ENCODE results near the gene TRMT2A.

Gene TRMT2A

GRCh38 chr22:20109411-20110358, 7.3 kb downstream of the TRMT2A start:
- no peak overlapping the region for H3K4me2 ChIP-seq (ENCODE audit: low read depth, low read length)
- no peak overlapping the region for H2AFZ ChIP-seq (ENCODE audit: low read length)
- H3K4me3 ChIP-seq (ENCODE audit: low read length) = no peak overlapping the region
- H3K9me3 ChIP-seq (replicated peaks; ENCODE audit: insufficient read depth, low read length) = no peaks in the 10 kb centered on the region
- H3K27me3 ChIP-seq (replicated peaks; ENCODE audit: insufficient read depth, low read length) = no peaks in the 10 kb centered on the region
- no peaks in the 10 kb centered on the region for H3K9me2 ChIP-seq (replicated peaks; ENCODE audit: insufficient read depth, low read length)
- DNase-seq = no peak
- no peak overlapping the region for H3K27ac ChIP-seq (ENCODE audit: low read length)
- peaks cover 23% of the 10 kb centered on the region for H3F3A ChIP-seq (ENCODE audit: insufficient read depth, low read length)
- peaks cover 9% of the 10 kb centered on the region for H3K36me3 ChIP-seq (replicated peaks; ENCODE audit: insufficient read depth, low read length)
- no peaks in the 10 kb centered on the region for H3K4me1 ChIP-seq (ENCODE audit: low read length)
- no peak for TF ChIP-seq CTCF (IDR thresholded peaks at IDR 0.05; ENCODE audit: low read length)
- no peak for TF ChIP-seq EZH2phosphoT487 (IDR thresholded peaks at IDR 0.05; ENCODE audit: low read length)
- no peak for TF ChIP-seq EZH2 (optimal IDR thresholded peaks at IDR 0.05; ENCODE audit: low read depth, low read length)
- H3K9ac ChIP-seq (ENCODE audit: low read length) = no peak overlapping the region
- peaks cover 40% of the 10 kb centered on the region for H3K79me2 ChIP-seq (ENCODE audit: low read length)
- H4K20me1 ChIP-seq (ENCODE audit: insufficient read depth, low read length) = no peaks in the 10 kb centered on the region

GRCh38 chr22:20108757-20109230, 8.2 kb downstream of the TRMT2A start:
- H3K36me3 ChIP-seq (replicated peaks; ENCODE audit: insufficient read depth, low read length) = peaks cover 12% of the 10 kb centered on the region
- H3K4me2 ChIP-seq (ENCODE audit: low read depth, low read length) = no peak overlapping the region
- DNase-seq = no peak
- no peaks in the 10 kb centered on the region for H3K9me2 ChIP-seq (replicated peaks; ENCODE audit: insufficient read depth, low read length)
- H3K79me2 ChIP-seq (ENCODE audit: low read length) = peaks cover 37% of the 10 kb centered on the region
- H3F3A ChIP-seq (ENCODE audit: insufficient read depth, low read length) = peaks cover 23% of the 10 kb centered on the region
- H4K20me1 ChIP-seq (ENCODE audit: insufficient read depth, low read length) = no peaks in the 10 kb centered on the region
- no peak overlapping the region for H3K27ac ChIP-seq (ENCODE audit: low read length)
- no peaks in the 10 kb centered on the region for H3K9me3 ChIP-seq (replicated peaks; ENCODE audit: insufficient read depth, low read length)
- no peak overlapping the region for H2AFZ ChIP-seq (ENCODE audit: low read length)
- no peaks in the 10 kb centered on the region for H3K4me1 ChIP-seq (ENCODE audit: low read length)
- no peak overlapping the region for H3K9ac ChIP-seq (ENCODE audit: low read length)
- no peaks in the 10 kb centered on the region for H3K27me3 ChIP-seq (replicated peaks; ENCODE audit: insufficient read depth, low read length)
- no peak overlapping the region for H3K4me3 ChIP-seq (ENCODE audit: low read length)
- TF ChIP-seq CTCF (IDR thresholded peaks at IDR 0.05; ENCODE audit: low read length) (no peak), EZH2 (optimal IDR thresholded peaks at IDR 0.05; ENCODE audit: low read depth, low read length) (no peak), EZH2phosphoT487 (IDR thresholded peaks at IDR 0.05; ENCODE audit: low read length) (no peak)

GRCh38 chr22:20107951-20108756, 8.9 kb downstream of the TRMT2A start:
- Histone ChIP-seq H3K27ac (ENCODE audit: low read length) (no peak overlapping the region), H2AFZ (ENCODE audit: low read length) (no peak overlapping the region), H3K9me3 (replicated peaks; ENCODE audit: insufficient read depth, low read length) (no peaks in the 10 kb centered on the region), H3K4me3 (ENCODE audit: low read length) (no peak overlapping the region), H3K36me3 (replicated peaks; ENCODE audit: insufficient read depth, low read length) (peaks cover 12% of the 10 kb centered on the region), H3K79me2 (ENCODE audit: low read length) (peaks cover 37% of the 10 kb centered on the region), H3K4me1 (ENCODE audit: low read length) (no peaks in the 10 kb centered on the region), H3F3A (ENCODE audit: insufficient read depth, low read length) (peaks cover 23% of the 10 kb centered on the region), H3K4me2 (ENCODE audit: low read depth, low read length) (no peak overlapping the region), H3K9ac (ENCODE audit: low read length) (no peak overlapping the region), H3K9me2 (replicated peaks; ENCODE audit: insufficient read depth, low read length) (no peaks in the 10 kb centered on the region), H3K27me3 (replicated peaks; ENCODE audit: insufficient read depth, low read length) (no peaks in the 10 kb centered on the region), H4K20me1 (ENCODE audit: insufficient read depth, low read length) (no peaks in the 10 kb centered on the region)
- no peak for DNase-seq
- TF ChIP-seq EZH2phosphoT487 (IDR thresholded peaks at IDR 0.05; ENCODE audit: low read length) = no peak
- TF ChIP-seq CTCF (IDR thresholded peaks at IDR 0.05; ENCODE audit: low read length) = no peak
- no peak for TF ChIP-seq EZH2 (optimal IDR thresholded peaks at IDR 0.05; ENCODE audit: low read depth, low read length)
